ENCODE results near the gene TBC1D5.
"Not testable (repeated sequence)": the region's sequence is repeated elsewhere in the genome, so short reads cannot be mapped to it uniquely, and the experiment has no call there.

TBC1D5 gene

DNA sequence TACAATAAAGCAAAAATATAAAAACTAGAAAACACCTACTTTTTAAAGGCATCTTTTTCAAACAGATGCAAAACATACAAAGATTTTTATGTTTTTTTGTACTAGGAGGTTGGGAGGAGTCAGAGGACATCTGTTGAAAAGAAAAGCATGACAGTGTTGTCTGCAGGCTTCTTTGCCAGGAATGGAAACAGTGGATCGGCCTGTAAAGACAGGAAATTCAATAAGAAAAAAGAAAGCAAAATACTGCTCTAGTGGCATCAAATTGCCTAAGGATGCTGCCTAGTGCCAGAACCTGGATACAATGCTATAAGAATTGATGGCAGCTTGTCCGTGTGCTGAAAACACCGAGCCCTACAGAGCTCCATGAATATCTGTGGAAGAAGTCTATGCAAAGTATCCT lies 69.9 kb downstream of the TBC1D5 start:
- TF ChIP-seq, protein P1, sequence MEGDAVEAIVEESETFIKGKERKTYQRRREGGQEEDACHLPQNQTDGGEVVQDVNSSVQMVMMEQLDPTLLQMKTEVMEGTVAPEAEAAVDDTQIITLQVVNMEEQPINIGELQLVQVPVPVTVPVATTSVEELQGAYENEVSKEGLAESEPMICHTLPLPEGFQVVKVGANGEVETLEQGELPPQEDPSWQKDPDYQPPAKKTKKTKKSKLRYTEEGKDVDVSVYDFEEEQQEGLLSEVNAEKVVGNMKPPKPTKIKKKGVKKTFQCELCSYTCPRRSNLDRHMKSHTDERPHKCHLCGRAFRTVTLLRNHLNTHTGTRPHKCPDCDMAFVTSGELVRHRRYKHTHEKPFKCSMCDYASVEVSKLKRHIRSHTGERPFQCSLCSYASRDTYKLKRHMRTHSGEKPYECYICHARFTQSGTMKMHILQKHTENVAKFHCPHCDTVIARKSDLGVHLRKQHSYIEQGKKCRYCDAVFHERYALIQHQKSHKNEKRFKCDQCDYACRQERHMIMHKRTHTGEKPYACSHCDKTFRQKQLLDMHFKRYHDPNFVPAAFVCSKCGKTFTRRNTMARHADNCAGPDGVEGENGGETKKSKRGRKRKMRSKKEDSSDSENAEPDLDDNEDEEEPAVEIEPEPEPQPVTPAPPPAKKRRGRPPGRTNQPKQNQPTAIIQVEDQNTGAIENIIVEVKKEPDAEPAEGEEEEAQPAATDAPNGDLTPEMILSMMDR (IDR thresholded peaks at IDR 0.05; ENCODE audit: control insufficient read depth, insufficient read depth, low read depth, low read length, missing control alignments), result no peak
- no peak for DNase-seq (ENCODE audit: low read depth)
- H3K4me3 ChIP-seq (ENCODE audit: control insufficient read depth, low read depth, low read length), result no peak overlapping the region

DNA sequence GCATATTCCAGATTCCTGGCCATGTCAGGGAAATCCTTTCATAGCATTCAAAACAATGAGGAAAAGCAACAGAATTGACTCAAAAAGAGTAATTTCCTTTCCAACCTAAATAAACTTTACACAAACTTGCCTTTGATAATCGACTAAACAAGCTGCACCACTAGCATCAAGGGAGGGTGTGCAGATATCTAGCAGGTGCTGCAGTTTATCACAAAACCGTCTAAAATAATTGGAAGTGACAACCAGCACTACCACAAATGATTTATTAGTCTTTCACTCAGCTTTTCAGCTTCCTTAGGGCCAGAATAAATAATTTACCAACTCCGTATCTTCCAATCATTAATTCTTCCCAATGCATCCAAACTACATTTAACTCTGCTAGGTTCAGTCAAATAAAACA lies 71.7 kb downstream of the TBC1D5 start:
- DNase-seq (ENCODE audit: low read depth), result no peak
- TF ChIP-seq, protein P1 (IDR thresholded peaks at IDR 0.05; ENCODE audit: control insufficient read depth, insufficient read depth, low read depth, low read length, missing control alignments), result no peak
- H3K4me3 ChIP-seq (ENCODE audit: control insufficient read depth, low read depth, low read length), result no peak overlapping the region

DNA sequence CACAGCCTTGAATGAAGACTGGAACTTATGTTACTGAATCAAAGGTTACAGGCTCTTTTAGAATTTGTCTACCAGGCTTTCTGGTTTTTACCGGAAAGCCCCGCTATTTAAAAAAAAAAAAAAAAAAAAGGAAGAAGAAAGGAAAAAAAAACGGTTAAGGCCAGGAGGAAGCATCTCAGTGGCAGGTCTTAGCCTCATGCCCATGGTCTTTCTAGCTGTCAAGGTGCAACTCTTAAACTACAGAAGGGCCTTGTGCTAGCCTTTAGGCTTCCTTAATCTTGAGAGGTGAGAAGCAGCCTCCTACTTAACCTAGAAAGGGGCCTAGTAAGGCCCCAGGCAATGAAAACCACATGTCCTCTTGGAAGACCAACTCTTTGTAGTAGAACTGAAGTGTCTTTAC lies 77.5 kb downstream of the TBC1D5 start:
- TF ChIP-seq, protein P1 (IDR thresholded peaks at IDR 0.05; ENCODE audit: control insufficient read depth, insufficient read depth, low read depth, low read length, missing control alignments), result no peak
- DNase-seq (ENCODE audit: low read depth), result no peak

DNA sequence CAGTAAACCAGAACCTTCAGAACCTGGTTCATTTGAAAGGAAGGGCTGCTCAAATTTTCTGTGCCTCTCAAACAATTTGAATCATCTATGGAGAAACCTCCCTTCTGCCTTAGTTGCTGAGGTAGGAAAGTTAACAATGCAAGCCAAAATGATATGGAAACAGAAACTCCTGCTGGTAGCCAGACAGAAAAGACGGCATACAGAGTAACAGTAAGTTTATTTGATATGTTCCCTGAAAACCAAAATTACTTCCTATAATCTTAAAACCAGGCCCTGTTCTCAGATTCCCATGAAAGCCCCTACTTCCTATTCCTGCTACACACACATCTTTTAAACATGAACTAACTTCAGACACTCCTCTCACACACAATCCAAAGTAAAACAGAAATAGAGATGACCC lies 86.2 kb downstream of the TBC1D5 start:
- no peak overlapping the region for H3K4me3 ChIP-seq (ENCODE audit: control insufficient read depth, low read depth, low read length)
- TF ChIP-seq, protein P1 (IDR thresholded peaks at IDR 0.05; ENCODE audit: control insufficient read depth, insufficient read depth, low read depth, low read length, missing control alignments), result no peak
- no peak for DNase-seq (ENCODE audit: low read depth)

More for the DNA sequence above, 77.5 kb downstream of the TBC1D5 start:
- no peak overlapping the region for H3K4me3 ChIP-seq (ENCODE audit: control insufficient read depth, low read depth, low read length)

DNA sequence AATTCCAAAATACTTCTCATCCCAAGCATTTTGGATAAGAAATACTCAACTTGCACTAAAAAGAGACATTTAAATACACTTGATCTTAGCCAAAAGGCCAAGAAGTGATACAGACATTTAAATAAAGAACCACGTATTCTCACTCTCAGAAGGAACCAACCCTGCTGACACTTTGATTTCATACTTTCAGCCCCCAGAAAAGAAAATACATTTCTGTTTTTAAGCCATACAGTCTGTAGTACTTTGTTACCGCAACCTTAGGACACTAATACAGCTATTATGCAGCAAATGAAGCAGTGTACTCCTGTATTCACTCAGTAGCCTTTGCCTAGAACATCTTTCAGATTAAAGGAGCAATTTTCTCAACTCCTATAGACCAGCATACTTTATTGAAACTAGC lies 86.7 kb downstream of the TBC1D5 start:
- DNase-seq (ENCODE audit: low read depth), result no peak
- H3K4me3 ChIP-seq (ENCODE audit: control insufficient read depth, low read depth, low read length), result no peak overlapping the region
- TF ChIP-seq, protein P1 (IDR thresholded peaks at IDR 0.05; ENCODE audit: control insufficient read depth, insufficient read depth, low read depth, low read length, missing control alignments), result no peak

DNA sequence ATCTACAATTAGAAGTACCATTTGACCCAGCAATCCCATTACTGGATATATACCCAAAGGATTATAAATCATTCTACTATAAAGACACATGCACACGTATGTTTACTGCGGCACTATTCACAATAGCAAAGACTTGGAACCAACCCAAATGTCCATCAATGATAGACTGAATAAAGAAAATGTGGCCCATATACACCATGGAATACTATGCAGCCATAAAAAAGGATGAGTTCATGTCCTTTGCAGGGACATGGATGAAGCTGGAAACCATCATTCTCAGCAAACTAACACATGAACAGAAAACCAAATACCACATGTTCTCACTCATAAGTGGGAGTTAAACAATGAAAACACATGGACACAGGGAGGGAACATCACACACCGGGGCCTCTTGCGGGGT lies 92.7 kb downstream of the TBC1D5 start:
- H3K4me3 ChIP-seq (ENCODE audit: control insufficient read depth, low read depth, low read length); DNase-seq (ENCODE audit: low read depth): not testable (repeated sequence)

DNA sequence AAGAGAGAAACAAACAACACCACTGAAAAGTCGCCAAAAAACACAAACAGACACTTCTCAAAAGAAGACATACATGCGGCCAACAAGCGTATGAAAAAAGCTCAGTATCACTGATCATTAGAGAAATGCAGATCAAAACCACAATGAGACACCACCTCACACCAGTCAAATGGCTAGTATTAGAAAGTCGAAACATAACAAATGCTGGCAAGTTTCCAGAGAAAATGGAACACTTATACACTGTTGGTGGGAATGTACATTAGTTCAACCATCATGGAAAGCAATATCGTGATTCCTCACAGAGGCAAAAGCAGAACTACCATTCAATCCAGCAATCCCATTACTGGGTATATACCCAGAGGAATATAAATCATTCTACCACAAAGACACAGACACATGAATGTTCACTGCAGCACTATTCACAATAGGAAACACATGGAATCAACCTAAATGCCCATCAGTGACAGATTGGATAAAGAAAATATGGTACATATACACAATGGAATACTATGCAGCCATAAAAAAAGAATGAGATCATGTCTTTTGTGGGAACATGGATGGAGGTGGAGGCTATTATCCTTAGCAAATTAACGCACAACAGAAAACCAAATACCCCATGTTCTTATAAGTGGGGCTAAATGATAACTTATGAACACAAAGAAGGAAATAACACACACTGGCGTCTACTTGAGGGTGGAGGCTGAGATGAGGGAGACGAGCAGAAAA lies 93.6 kb downstream of the TBC1D5 start:
- H3K4me3 ChIP-seq (ENCODE audit: control insufficient read depth, low read depth, low read length); DNase-seq (ENCODE audit: low read depth): not testable (repeated sequence)

All from AG09309 (cell line).